WTC11 (cell line): ENCODE results near the gene ORC3. TPM values are rescaled to one million over a fixed set of nuclear protein-coding genes. Genes with fewer than 3 reads are reported as not detected.
A peak's percentile ranks its signal among the peaks of the same experiment; 100 is the strongest.

ENCODE experiments used
- ATAC-seq: fragments of 200-7000 bp; cut with Tn5 transposase; 2 replicates; pipeline ENCODE4 v1.10.0; 2021; ENCODE audit warnings: mild to moderate bottlenecking, moderate library complexity
- Bru-seq: library from RNA; stranded (reverse); fragments of 400-500 nt; gene quantifications from one replicate; lab custom pipeline; 2021; lab: Mats Ljungman, UMichigan
- CTCF ChIA-PET: fragments of 300-600 bp; sonication (Branson Sonifier 250); formaldehyde crosslinking; loops from one replicate; lab custom pipeline; 2021; ENCODE audit warnings: antibody characterized with exemption; lab: Charles Lee
- POLR2A ChIA-PET: fragments of 350-600 bp; sonication (Branson Sonifier 250); formaldehyde crosslinking; loops from one replicate; lab custom pipeline; 2021; ENCODE audit warnings: antibody characterized with exemption; lab: Charles Lee
- DNase-seq: peaks from one replicate; pipeline ENCODE4 v3.0.0; 2021; ENCODE audit warnings: low spot score
- H3K27ac Mint-ChIP-seq: 2 replicates; pipeline ENCODE4 v1.8.0; 2021; ENCODE audit warnings: mixed read lengths
- H3K27me3 Mint-ChIP-seq: 2 replicates; pipeline ENCODE4 v1.8.0; 2021; ENCODE audit warnings: low read depth, mild to moderate bottlenecking, moderate library complexity, mixed read lengths
- H3K36me3 Mint-ChIP-seq: 2 replicates; pipeline ENCODE4 v1.8.0; 2021; ENCODE audit warnings: mixed read lengths
- H3K4me1 Mint-ChIP-seq: 2 replicates; pipeline ENCODE4 v1.8.0; 2022; ENCODE audit warnings: mixed read lengths
- H3K4me3 Mint-ChIP-seq: 2 replicates; pipeline ENCODE4 v1.8.0; 2021; ENCODE audit warnings: mild to moderate bottlenecking, moderate library complexity, mixed read lengths
- H3K9me3 Mint-ChIP-seq: 2 replicates; pipeline ENCODE4 v1.8.0; 2021; ENCODE audit warnings: mixed read lengths
- CBFB ChIP-seq: sonication (generic); formaldehyde crosslinking; IDR thresholded peaks from 2 replicates; pipeline ENCODE4 v1.8.1; 2022; ENCODE audit warnings: mild to moderate bottlenecking, low read depth, missing genetic modification reagents
- FOXP1 ChIP-seq: sonication (generic); formaldehyde crosslinking; IDR thresholded peaks from 2 replicates; pipeline ENCODE4 v1.8.0; 2022; ENCODE audit warnings: missing genetic modification reagents, mild to moderate bottlenecking, moderate library complexity, borderline replicate concordance
- GABPB1 ChIP-seq: sonication (generic); formaldehyde crosslinking; IDR thresholded peaks from 2 replicates; pipeline ENCODE4 v1.8.1; 2023; ENCODE audit warnings: mild to moderate bottlenecking, missing genetic modification reagents
- GTF2I ChIP-seq: fragments of 250-450 bp; sonication (Bioruptor Pico); conservative IDR thresholded peaks from 2 replicates; pipeline ENCODE4 v1.4.0; 2021; ENCODE audit warnings: mild to moderate bottlenecking
- HMGA2 ChIP-seq: fragments of 250-450 bp; sonication (Bioruptor Pico); IDR thresholded peaks from 2 replicates; pipeline ENCODE4 v1.4.0; 2021; ENCODE audit warnings: mild to moderate bottlenecking, moderate library complexity
- JUN ChIP-seq: sonication (generic); formaldehyde crosslinking; IDR thresholded peaks from 2 replicates; pipeline ENCODE4 v1.8.0; 2023; ENCODE audit warnings: mild to moderate bottlenecking, missing genetic modification reagents
- MXD4 ChIP-seq: fragments of 250-450 bp; sonication (Bioruptor Pico); IDR thresholded peaks from 2 replicates; pipeline ENCODE4 v1.8.0; 2021; ENCODE audit warnings: mild to moderate bottlenecking, moderate library complexity, borderline replicate concordance
- NFATC4 ChIP-seq: fragments of 250-450 bp; sonication (Bioruptor Pico); IDR thresholded peaks from 2 replicates; pipeline ENCODE4 v1.9.0; 2021; ENCODE audit warnings: mild to moderate bottlenecking
- NFE2L1 ChIP-seq: sonication (generic); formaldehyde crosslinking; IDR thresholded peaks from 2 replicates; pipeline ENCODE4 v1.8.1; 2023; ENCODE audit warnings: missing genetic modification reagents
- NFYB ChIP-seq: sonication (generic); formaldehyde crosslinking; conservative IDR thresholded peaks from 2 replicates; pipeline ENCODE4 v1.8.0; 2022; ENCODE audit warnings: low read depth, missing genetic modification reagents
- NR1H2 ChIP-seq: sonication (generic); formaldehyde crosslinking; IDR thresholded peaks from 2 replicates; pipeline ENCODE4 v1.9.0; 2021; ENCODE audit warnings: mild to moderate bottlenecking, moderate library complexity, missing genetic modification reagents
- OVOL2 ChIP-seq: fragments of 250-450 bp; sonication (Bioruptor Pico); IDR thresholded peaks from 2 replicates; pipeline ENCODE4 v1.9.0; 2021; ENCODE audit warnings: mild to moderate bottlenecking, borderline replicate concordance
- RELA ChIP-seq: sonication (generic); formaldehyde crosslinking; IDR thresholded peaks from 2 replicates; pipeline ENCODE4 v1.8.1; 2022; ENCODE audit warnings: missing genetic modification reagents, mild to moderate bottlenecking, borderline replicate concordance
- RORB ChIP-seq: fragments of 250-450 bp; sonication (Bioruptor Pico); IDR thresholded peaks from 2 replicates; pipeline ENCODE4 v1.9.0; 2021; ENCODE audit warnings: mild to moderate bottlenecking
- TEAD1 ChIP-seq: sonication (generic); formaldehyde crosslinking; IDR thresholded peaks from 2 replicates; pipeline ENCODE4 v1.8.0; 2022; ENCODE audit warnings: mild to moderate bottlenecking, missing genetic modification reagents
- TEAD4 ChIP-seq: sonication (generic); formaldehyde crosslinking; IDR thresholded peaks from 2 replicates; pipeline ENCODE4 v1.8.0; 2022; ENCODE audit warnings: mild to moderate bottlenecking, missing genetic modification reagents
- TP53 ChIP-seq: sonication (generic); formaldehyde crosslinking; IDR thresholded peaks from 2 replicates; pipeline ENCODE4 v1.8.1; 2023; ENCODE audit warnings: mild to moderate bottlenecking, missing genetic modification reagents
- ZNF232 ChIP-seq: sonication (generic); formaldehyde crosslinking; IDR thresholded peaks from 2 replicates; pipeline ENCODE4 v1.8.0; 2022; ENCODE audit warnings: mild to moderate bottlenecking, missing genetic modification reagents
- ZNF396 ChIP-seq: fragments of 250-450 bp; sonication (Bioruptor Pico); IDR thresholded peaks from 2 replicates; pipeline ENCODE4 v1.8.0; 2021; ENCODE audit warnings: mild to moderate bottlenecking, moderate library complexity, borderline replicate concordance
- long read RNA-seq, 3 experiments: library from RNA in 1 of 3; library from capped mRNA in 1 of 3; library from polyadenylated mRNA in 1 of 3; unstranded in 2 of 3; stranded (forward) in 1 of 3; transcript quantifications; one replicate each; pipeline ENCODE4 v2.0.0, GENCODE V29; 2021
- total RNA-seq: library from RNA; stranded (reverse); gene quantifications from 3 replicates; pipeline ENCODE4 v1.2.3, GENCODE V29; 2021
- TF ChIP-seq, protein P1 (sequence below): sonication (generic); formaldehyde crosslinking; IDR thresholded peaks from 2 replicates; pipeline ENCODE4 v1.8.1; 2022; ENCODE audit warnings: mild to moderate bottlenecking, moderate library complexity, missing genetic modification reagents
- TF ChIP-seq, protein P2 (sequence below): sonication (generic); formaldehyde crosslinking; IDR thresholded peaks from 2 replicates; pipeline ENCODE4 v1.8.0; 2022; ENCODE audit warnings: mild to moderate bottlenecking, missing genetic modification reagents
- TF ChIP-seq, protein P3 (sequence below): sonication (generic); formaldehyde crosslinking; conservative IDR thresholded peaks from 2 replicates; pipeline ENCODE4 v1.8.1; 2023; ENCODE audit warnings: mild to moderate bottlenecking, low read depth, missing genetic modification reagents, moderate library complexity
- TF ChIP-seq, protein P4 (sequence below): sonication (generic); formaldehyde crosslinking; IDR thresholded peaks from 2 replicates; pipeline ENCODE4 v1.8.1; 2022; ENCODE audit warnings: low read depth, mild to moderate bottlenecking, moderate library complexity, missing genetic modification reagents, borderline replicate concordance
- TF ChIP-seq, protein P5 (sequence below): sonication (generic); formaldehyde crosslinking; IDR thresholded peaks from 2 replicates; pipeline ENCODE4 v1.8.0; 2023; ENCODE audit warnings: missing genetic modification reagents
- TF ChIP-seq, protein P6 (sequence below): fragments of 250-450 bp; sonication (Bioruptor Pico); IDR thresholded peaks from 2 replicates; pipeline ENCODE4 v1.9.0; 2021; ENCODE audit warnings: mild to moderate bottlenecking

The ORC3 gene
- total RNA-seq = 46.7 to 50.7 TPM (median 48.4 TPM) in 3 replicates
- Bru-seq, nascent RNA = percentile 87 among the genes with signal in this experiment
- long read RNA-seq, experiment 1, transcript ORC3-201 (20 exons, 2,501 nt) = minor isoform, 109 of 429 reads
- long read RNA-seq, experiment 1, transcript ORC3-202 (20 exons, 2,512 nt) = major isoform, 183 of 429 reads
- long read RNA-seq, experiment 1, partial matches to known transcripts = 42 of 429 reads
- long read RNA-seq, experiment 1, other reads (novel, unspliced or antisense) = 93 of 429 reads
- long read RNA-seq, experiment 2, transcript ORC3-202 (20 exons, 2,512 nt) = major isoform, 15 of 74 reads
- long read RNA-seq, experiment 2, partial matches to known transcripts = 33 of 74 reads
- long read RNA-seq, experiment 2, other reads (novel, unspliced or antisense) = 21 of 74 reads
- long read RNA-seq, experiment 3, transcript ORC3-202 (20 exons, 2,512 nt) = major isoform, 37 of 115 reads
- long read RNA-seq, experiment 3, transcript ORC3-201 (20 exons, 2,501 nt) = minor isoform, 32 of 115 reads
- long read RNA-seq, experiment 3, partial matches to known transcripts = 13 of 115 reads
- long read RNA-seq, experiment 3, other reads (novel, unspliced or antisense) = 33 of 115 reads

DNA sequence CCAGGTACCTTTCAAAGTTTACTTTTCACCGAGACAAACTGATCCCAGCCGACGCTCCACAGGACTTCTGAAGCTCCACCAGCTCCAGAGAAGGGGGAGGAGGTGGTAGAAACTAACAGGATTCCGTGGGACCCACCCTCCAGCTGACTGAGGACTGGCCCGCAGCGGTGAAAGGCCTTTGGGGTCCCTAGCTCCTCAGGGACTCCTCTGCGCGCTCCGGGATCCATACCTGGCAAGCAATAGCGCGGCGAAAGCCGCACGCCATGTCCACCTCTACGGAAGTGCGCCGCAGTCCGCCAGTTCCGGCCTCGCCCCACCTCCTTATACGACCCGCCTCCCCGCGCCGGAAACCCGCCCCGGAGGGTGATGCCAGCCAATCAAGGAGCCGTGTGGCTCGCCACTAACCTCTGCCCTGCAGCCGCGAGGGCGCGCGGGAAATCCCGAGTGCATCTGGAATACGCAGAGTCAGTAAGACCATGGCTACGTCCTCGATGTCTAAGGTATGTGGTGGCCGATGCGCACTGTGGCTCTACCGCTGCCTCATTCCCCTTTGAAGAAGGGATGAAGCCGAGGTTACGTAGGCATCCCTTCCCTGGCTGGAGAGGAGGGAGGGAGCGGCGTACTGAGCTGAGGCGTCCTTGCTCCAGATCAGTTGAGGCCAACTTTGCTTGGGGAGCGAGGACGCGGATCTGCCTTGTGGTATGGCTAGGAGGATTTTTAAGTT is at the start of gene ORC3, which contains the start of gene RARS2:
Gene ORC3, plus strand, starts transcription at position 443 of the 724 bp plus-strand sequence. Its CDS starts 34 bp downstream, at position 477.
Gene RARS2, minus strand, starts transcription at position 295 of the 724 bp plus-strand sequence. Its CDS starts 30 bp downstream, at position 265.
- H3K4me3 Mint-ChIP-seq = peak within 1 kb of the TSS; percentile 94
- peak; percentile 99 for ATAC-seq
- peak; percentile 97 for DNase-seq
- peak within 1 kb of the TSS; percentile 96 for H3K27ac Mint-ChIP-seq
- H3K4me1 Mint-ChIP-seq = peaks cover 27% of the 10 kb centered on the region
- H3K27me3 Mint-ChIP-seq = no peaks in the 10 kb centered on the region
- H3K36me3 Mint-ChIP-seq = peaks cover 20% of the 10 kb centered on the region
- peaks cover 3% of the 10 kb centered on the region; the same call in 1 of the 2 replicates for H3K9me3 Mint-ChIP-seq
- ChIA-PET CTCF (no interaction called here), POLR2A (interaction anchor here (0.6 kb wide), 1 partner anchor 472 kb away, joined by 3 read pairs; no protein-coding TSS in a partner anchor)
- TF ChIP-seq NFYB (CRISPR knock-in tag) = peak; percentile 94
- TF ChIP-seq, protein P1, sequence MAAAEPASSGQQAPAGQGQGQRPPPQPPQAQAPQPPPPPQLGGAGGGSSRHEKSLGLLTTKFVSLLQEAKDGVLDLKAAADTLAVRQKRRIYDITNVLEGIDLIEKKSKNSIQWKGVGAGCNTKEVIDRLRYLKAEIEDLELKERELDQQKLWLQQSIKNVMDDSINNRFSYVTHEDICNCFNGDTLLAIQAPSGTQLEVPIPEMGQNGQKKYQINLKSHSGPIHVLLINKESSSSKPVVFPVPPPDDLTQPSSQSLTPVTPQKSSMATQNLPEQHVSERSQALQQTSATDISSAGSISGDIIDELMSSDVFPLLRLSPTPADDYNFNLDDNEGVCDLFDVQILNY (CRISPR knock-in tag) = peak; percentile 86
- TF ChIP-seq NFE2L1 (CRISPR knock-in tag) = peak; percentile 84; the same call in 1 of the 2 replicates
- no peak for TF ChIP-seq CBFB (CRISPR knock-in tag)
- peak; percentile 87 for TF ChIP-seq GABPB1
- TF ChIP-seq TEAD1 (CRISPR knock-in tag) = peak; percentile 95
- no peak for TF ChIP-seq GTF2I
- TF ChIP-seq ZNF232 (CRISPR knock-in tag) = peak; percentile 51; the same call in 1 of the 2 replicates
- TF ChIP-seq OVOL2 = no peak
- no peak for TF ChIP-seq NFATC4 (CRISPR knock-in tag)
- TF ChIP-seq, protein P2, sequence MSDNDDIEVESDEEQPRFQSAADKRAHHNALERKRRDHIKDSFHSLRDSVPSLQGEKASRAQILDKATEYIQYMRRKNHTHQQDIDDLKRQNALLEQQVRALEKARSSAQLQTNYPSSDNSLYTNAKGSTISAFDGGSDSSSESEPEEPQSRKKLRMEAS (CRISPR knock-in tag) = peak; percentile 91
- no peak for TF ChIP-seq TEAD4 (CRISPR knock-in tag)
- no peak for TF ChIP-seq MXD4 (CRISPR knock-in tag)
- TF ChIP-seq, protein P3, sequence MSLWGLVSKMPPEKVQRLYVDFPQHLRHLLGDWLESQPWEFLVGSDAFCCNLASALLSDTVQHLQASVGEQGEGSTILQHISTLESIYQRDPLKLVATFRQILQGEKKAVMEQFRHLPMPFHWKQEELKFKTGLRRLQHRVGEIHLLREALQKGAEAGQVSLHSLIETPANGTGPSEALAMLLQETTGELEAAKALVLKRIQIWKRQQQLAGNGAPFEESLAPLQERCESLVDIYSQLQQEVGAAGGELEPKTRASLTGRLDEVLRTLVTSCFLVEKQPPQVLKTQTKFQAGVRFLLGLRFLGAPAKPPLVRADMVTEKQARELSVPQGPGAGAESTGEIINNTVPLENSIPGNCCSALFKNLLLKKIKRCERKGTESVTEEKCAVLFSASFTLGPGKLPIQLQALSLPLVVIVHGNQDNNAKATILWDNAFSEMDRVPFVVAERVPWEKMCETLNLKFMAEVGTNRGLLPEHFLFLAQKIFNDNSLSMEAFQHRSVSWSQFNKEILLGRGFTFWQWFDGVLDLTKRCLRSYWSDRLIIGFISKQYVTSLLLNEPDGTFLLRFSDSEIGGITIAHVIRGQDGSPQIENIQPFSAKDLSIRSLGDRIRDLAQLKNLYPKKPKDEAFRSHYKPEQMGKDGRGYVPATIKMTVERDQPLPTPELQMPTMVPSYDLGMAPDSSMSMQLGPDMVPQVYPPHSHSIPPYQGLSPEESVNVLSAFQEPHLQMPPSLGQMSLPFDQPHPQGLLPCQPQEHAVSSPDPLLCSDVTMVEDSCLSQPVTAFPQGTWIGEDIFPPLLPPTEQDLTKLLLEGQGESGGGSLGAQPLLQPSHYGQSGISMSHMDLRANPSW = no peak
- TF ChIP-seq RELA = no peak
- no peak for TF ChIP-seq ZNF396 (CRISPR knock-in tag)
- TF ChIP-seq, protein P4, sequence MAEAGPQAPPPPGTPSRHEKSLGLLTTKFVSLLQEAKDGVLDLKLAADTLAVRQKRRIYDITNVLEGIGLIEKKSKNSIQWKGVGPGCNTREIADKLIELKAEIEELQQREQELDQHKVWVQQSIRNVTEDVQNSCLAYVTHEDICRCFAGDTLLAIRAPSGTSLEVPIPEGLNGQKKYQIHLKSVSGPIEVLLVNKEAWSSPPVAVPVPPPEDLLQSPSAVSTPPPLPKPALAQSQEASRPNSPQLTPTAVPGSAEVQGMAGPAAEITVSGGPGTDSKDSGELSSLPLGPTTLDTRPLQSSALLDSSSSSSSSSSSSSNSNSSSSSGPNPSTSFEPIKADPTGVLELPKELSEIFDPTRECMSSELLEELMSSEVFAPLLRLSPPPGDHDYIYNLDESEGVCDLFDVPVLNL (CRISPR knock-in tag) = peak; percentile 90
- peak; percentile 91 for TF ChIP-seq FOXP1
- TF ChIP-seq JUN = 0 out of 2 replicates have a peak, but pooled peaks have one; percentile 59
- no peak for TF ChIP-seq TP53 (CRISPR knock-in tag)
- no peak for TF ChIP-seq HMGA2 (CRISPR knock-in tag)
- no peak for TF ChIP-seq NR1H2 (CRISPR knock-in tag)
- TF ChIP-seq, protein P5, sequence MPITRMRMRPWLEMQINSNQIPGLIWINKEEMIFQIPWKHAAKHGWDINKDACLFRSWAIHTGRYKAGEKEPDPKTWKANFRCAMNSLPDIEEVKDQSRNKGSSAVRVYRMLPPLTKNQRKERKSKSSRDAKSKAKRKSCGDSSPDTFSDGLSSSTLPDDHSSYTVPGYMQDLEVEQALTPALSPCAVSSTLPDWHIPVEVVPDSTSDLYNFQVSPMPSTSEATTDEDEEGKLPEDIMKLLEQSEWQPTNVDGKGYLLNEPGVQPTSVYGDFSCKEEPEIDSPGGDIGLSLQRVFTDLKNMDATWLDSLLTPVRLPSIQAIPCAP (CRISPR knock-in tag) = 0 out of 2 replicates have a peak, but pooled peaks have one; percentile 57
- no peak for TF ChIP-seq RORB (CRISPR knock-in tag)
- TF ChIP-seq, protein P6, sequence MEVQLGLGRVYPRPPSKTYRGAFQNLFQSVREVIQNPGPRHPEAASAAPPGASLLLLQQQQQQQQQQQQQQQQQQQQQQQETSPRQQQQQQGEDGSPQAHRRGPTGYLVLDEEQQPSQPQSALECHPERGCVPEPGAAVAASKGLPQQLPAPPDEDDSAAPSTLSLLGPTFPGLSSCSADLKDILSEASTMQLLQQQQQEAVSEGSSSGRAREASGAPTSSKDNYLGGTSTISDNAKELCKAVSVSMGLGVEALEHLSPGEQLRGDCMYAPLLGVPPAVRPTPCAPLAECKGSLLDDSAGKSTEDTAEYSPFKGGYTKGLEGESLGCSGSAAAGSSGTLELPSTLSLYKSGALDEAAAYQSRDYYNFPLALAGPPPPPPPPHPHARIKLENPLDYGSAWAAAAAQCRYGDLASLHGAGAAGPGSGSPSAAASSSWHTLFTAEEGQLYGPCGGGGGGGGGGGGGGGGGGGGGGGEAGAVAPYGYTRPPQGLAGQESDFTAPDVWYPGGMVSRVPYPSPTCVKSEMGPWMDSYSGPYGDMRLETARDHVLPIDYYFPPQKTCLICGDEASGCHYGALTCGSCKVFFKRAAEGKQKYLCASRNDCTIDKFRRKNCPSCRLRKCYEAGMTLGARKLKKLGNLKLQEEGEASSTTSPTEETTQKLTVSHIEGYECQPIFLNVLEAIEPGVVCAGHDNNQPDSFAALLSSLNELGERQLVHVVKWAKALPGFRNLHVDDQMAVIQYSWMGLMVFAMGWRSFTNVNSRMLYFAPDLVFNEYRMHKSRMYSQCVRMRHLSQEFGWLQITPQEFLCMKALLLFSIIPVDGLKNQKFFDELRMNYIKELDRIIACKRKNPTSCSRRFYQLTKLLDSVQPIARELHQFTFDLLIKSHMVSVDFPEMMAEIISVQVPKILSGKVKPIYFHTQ = no peak
